ENCODE data around the gene ARHGEF28.

Gene ARHGEF28

DNA sequence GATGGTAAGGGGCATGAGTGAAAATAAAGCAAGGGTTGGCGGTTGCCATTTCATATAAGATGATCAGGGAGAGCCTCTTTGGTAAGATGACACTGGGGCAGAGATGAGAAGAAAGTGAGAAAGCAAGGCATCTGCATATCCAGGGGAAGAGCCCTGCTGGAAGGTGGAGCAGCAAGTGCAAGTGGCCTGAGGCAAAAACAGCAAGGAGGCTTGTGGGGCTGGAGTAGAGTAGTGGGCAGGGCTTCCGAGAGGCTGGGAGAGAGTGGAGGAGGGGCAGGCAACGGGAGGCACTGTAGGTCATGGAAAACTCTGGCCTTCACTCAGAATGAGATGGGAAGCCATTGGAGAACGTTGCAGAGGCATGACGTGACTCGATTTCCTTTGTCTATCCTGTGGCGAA lies 199.2 kb downstream of the ARHGEF28 start:
- no peak for DNase-seq

DNA sequence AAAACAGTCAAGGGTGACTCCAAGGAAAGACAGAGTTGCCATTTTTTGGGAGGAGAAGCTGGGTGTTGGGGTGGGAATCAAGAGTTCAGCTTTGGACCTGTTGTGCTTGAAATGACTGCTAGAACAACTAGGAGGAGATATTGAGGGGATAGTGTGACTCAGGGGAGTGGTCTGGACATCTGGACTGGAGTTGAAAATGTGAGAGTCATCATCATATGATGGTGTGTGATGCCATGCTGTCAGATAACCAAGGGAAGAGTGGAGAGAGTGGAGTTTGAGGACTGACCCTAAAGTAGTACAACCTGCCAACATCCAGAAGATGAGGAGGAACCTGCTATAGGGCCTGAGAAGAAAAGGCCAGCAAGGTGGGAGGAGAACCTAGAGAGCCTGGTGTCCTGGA lies 199.7 kb downstream of the ARHGEF28 start:
- DNase-seq, result no peak

DNA sequence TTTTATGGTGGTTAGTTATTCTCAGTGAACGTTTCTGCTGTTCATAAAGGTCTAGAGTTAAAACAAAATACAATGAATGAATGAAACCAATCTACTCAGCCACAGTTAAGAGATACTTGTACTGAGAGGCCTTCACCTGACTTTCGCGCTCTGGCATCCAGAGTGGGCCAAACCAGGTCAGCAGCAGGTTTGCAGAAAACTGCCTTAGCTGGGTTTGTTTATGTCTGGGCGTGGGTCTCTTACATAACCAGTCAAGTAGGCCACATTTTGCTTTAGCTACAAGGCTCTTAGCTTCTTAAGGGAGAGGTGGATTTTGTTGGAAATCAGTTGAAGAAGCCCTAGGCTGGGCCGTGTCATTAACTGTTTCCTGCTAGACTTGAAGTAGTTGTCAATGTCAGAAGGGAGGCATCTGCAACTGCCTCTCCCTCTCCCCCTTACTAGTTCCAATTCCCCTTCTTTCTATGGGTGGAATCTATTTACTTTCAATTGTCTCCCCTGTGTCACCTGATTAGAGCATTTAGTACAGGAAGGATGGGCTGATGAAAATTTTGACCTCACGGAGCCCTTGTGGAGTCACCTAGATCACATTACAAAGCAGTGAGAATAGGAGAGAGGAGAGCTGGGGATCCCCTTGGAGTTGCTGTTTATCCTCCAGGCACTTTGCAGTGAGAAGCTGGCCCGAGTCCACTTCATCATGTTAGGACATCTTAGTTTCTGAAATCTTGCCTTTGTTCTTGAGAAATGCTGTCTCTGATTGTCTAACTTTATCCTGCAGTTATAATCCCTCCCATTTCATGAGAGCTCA lies 200.5 kb downstream of the ARHGEF28 start:
- DNase-seq, result no peak

DNA sequence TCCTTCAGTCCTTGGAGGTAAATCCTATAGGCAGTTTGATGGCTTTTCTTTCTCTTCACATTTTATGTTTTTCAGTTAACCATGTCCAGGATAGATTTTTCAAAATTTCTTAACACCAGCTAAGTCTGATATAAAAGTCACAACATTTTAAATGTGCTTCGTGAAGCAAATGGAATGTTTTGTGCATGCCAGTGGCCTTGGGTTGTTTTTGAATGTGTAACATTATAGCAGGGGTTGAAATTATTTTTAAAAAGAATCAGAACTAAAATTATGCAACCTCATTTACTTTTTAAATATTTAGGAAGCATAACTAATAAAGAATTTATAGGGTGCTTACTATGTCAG lies 201.1 kb downstream of the ARHGEF28 start:
- DNase-seq, result no peak

DNA sequence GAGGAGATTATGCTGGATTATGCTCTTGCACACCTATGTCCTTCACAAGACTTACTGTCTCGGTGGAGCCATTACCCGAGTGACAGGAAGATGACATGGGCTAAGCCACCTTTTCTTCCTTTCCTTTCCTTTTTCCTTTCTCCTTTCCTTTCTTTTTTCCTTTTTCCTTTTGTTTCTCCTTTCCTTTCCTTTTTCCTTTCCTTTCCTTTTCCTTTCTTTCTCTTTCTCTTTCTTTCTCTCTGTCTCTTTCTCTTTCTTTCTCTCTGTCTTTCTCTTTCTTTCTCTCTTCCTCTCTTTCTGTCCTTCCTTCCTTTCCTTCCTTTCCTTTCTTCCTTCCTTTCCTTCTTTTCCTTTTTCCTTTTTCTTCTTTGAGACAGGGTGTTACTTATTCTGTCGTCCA lies 202.5 kb downstream of the ARHGEF28 start:
- peak; percentile 41 for DNase-seq

DNA sequence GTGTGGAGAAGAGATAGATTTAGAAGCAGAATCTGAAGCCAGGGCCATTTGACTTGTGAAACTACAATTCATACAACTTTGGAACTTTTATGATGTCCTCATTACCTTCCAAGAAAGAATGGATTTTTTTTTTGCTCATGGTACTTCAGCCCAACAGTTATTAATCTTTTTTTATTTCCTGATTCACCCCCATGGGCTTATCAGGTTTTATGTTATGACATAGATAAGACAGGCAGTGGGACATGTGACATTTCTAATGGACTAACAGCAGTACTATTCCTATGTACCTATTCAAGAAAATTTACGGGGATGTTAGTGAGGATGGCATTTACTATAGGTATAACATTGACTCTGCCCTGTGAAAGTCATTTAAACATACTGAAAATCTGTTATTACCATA lies 204.7 kb downstream of the ARHGEF28 start:
- DNase-seq, result no peak

DNA sequence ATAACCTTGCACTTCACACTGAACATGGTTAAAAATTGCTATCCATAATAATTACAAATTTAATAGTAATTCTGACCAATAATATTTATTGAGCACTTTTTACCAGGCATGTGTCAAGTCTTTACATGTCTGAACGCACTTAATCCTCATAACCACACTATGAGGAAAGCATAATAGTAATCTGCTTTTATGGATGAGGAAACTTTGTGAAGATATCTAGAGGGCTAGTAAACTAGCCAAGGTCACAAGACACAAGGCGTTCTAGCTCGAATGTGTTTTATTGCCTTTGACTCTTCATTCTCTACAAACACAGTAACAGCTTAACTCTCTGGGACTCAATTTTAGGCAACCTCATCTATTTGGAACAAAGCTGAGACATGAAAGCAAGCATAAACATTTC lies 205.1 kb downstream of the ARHGEF28 start:
- no peak for DNase-seq

DNA sequence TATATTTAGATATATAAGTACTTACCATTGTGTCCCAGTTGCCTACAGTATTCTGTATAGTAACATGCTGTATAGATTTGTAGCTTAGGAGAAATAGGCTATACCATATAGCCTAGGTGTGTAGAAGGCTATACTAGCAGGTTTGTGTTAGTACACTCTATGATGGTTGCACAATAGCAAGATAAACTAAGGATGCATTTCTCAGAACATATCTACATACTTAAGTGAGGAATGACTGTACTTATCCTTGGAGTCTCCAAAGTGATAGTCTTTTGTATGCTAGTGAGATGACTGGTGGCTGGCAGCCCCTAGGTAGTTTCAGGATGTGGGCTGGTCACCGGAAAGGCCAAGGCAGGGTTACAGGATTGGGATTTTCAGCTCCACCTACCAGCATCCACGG lies 208.7 kb downstream of the ARHGEF28 start:
- no peak for DNase-seq

DNA sequence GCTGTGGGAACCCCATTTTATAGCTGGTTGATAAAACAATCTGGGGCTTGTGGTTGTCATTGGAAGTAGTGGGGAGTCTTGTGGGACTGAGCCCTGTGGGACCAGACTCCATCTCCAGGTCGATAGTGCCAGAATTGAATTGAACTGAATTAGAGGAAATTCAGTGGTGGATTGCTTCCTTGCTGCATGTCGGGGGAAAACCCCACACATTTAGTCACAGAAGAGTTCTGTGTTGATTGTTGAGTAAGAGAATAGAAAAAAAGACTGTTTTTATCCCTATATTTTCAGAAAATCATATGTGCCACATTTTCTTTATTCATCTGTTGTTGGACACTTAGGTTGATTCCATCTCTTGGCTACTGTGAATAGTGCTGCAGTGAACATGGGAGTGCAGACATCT lies 209.7 kb downstream of the ARHGEF28 start:
- no peak for DNase-seq

DNA sequence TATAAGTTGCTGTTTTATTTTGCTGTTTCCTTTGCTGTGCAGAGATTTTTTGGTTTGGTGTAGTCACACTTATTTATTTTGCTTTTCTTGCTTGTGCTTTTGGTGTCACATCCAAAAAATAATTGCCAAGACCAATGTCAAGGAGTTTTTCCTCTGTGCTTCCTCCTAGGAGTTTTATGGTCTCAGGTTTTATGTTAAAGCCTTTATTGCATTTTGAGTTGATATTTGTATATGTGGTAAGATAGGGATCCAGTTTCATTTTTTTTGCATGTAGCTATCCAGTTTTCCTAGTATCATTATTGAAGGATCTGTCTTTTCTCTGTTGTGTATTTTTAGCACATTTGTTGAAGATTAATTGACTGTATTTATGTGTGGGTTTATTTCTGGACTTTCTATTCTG lies 210.6 kb downstream of the ARHGEF28 start:
- no peak for DNase-seq

DNA sequence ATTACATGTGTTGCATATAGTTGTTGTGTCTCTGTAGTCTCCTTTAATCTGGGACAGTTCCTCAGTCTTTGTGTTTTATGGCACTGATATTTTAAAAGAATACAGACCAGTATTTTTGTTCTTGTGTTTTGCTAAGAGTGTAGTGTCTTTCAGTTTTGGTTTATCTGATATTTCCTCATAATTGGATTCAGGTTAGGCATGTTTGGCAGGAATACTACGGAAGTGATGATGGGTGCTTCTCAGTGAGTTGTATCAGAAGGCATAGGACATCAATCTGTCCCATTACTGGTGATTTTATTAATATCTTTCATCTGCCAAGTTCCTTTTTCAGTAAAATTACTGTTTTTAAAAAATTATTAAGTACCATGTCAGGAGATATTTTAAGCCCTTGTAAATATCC lies 212.9 kb downstream of the ARHGEF28 start:
- DNase-seq, result no peak

DNA sequence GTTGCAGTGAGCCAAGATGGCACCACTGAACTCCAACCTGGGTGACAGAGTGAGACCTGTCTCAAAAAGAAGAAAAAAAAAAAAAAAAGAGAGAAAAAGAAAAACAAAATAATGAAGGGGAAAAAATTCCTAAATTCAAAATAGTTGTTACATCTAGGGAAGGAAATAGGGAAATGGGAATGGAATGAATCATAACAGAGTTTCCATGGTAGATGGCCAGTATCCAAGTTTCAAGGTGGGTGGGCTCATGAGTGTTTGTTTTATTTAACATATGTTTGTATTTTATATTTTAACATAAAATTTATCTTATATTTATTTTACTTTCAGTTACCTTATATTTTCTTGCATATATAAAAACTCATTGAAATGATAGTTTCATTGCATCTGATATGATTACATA lies 215.6 kb downstream of the ARHGEF28 start:
- DNase-seq, result no peak

DNA sequence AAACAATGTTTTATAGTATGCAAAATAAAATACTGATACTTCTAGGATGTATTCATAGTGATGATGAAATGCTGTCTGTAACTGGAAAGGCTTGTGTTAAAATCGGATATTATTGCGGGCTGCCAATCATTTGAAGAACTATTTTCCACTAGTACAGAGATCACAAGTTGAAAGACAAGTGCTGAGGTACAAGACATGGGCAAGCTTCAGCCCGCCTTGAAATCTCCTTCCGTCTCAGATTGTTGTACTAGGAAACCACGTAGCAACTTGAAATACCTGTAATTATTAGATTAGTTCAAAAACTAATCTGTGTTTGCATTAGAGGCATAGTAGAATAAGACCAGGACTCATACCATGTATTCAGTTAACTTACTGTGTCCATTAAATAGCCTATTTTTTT lies 218.2 kb downstream of the ARHGEF28 start:
- DNase-seq, result no peak

DNA sequence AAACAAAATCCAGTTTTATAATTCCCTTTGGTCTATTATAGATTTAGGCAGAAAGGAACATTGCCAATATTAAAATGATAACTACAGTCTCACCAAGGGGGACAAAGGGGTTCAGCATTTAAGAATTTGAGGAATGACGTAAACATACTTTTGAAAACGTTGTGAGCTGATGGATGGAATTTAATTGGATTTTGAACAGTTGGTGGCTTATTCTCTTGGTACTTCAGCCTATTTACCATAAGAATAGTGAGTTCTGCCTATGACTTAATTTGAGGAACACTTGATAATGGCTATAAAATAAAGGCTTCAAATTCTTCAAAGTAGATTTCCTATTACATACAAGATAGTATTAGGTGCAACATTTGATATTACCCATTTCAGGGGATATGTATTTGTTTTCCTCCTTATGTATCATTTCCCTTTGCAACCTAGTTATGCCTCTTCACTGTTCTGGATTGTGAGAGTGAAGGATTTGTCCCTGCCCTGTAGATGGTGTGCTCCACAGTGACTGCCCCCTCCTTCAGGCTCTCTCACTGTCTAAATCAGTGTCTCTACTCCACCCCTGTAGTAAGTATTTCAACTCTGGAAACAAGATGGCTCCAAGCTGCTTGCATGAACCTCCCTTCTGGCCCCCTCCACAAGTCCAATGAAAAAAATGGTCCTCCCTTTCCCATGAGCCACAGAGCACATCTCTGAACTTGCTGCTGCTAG lies 225.6 kb downstream of the ARHGEF28 start:
- DNase-seq, result peak; percentile 4

DNA sequence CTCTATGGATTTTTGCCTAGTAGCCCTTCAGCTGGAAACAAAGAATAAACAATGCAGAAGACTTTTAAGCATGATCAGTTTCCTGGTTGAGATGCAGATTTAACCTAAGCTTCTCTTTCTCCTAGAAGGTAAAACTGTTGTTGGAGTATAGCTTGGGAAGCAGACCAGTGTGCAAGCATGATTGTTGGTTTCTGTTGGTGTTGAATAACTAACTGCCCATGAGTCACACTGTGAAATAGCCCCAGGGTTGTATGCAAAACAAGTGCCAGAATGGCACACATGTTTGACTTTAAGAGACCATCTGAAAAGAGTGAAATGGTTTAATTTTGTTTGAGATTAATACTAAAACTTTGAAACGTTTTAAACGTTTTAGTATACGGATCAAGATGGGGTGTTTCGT lies 227.1 kb downstream of the ARHGEF28 start:
- no peak for DNase-seq

DNA sequence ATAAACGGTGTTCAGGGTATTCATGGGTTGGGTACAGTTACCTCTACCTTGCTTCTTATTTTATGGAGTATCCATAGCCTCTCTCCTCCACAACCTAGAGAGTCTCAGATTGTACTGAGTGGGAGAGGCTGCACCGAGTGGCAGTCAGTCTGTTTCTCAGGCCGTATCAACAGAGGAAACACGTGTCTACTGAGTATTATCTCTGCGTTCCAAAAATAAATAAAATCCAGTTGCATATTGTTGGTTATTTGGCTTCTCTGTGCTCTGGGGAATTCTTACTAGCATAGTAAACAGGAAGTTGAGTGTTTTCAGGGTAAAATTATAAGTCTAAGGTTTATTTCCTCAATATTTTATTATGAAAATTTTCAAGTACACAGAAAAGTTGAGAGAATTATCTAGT lies 231.0 kb downstream of the ARHGEF28 start:
- no peak for DNase-seq

DNA sequence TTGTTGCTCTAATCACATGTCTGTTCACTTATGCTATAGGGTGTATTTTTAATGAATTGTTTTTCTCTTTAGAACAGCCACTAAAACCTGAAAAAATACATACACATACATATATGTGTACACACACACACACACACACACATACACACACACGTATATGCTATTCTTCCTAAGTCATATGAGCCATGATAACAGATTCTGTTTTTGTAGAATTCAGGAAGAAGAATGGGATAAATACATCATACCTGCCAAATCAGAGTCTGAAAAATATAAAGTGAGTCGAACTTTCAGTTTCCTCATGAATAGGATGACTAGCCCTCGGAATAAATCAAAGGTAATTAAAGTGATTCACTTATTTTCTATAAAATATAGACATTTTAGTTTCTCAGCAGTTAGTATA lies 231.4 kb downstream of the ARHGEF28 start:
- no peak for DNase-seq

DNA sequence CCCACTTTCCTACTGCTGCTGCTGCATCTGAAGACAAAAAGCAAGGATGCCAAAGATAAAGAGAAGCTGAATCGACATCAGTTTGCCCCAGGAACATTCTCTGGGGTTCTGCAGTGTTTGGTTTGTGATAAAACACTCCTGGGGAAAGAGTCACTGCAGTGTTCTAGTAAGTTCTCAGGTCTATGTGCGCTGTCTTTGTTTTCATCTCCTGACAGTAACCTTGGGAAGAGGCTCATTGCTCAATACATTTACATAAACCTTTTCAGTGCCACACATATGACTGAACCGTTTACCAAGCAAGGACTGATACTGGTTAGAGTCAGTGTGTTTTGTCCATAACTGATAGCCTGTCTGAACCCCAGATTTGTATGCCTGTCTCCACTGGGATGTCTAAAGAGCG lies 232.1 kb downstream of the ARHGEF28 start:
- no peak for DNase-seq

DNA sequence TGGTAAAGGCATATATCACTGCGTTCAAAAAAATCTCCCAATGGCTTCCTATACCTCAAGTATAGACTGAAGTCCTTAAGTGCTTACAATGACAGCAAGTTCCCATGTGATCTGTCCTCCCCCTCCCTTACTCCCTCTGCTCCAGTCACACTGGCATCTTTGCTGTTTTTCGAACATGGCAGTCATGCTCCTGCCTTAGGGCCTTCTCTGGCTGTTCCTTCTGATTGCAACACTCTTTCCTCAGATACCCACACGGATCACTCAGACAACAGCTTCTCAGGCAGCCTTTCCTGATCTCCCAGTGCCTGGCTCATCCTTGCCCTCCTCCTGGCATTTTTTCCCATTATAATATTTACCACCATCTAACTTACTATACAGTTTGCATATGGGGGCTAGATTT lies 232.8 kb downstream of the ARHGEF28 start:
- DNase-seq, result no peak

DNA sequence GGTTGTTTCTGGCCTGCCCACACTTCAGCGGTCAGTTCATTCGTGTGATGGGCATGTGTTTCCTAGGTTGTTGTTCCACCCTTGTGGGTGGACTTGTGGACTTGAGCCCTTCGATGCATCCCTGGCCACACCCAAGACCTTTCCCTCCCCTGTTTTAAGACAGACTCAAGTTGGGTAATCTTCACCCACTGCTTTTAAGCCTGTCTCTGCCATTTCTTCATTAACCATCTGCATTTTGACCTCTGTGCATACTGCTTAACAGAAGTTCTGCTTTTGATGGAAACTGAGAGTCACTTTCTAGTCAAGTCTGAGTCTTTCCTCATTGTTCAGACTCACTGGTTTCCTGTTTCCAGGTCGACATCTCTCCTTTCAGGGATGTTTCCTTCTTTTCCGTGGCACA lies 233.7 kb downstream of the ARHGEF28 start:
- no peak for DNase-seq

DNA sequence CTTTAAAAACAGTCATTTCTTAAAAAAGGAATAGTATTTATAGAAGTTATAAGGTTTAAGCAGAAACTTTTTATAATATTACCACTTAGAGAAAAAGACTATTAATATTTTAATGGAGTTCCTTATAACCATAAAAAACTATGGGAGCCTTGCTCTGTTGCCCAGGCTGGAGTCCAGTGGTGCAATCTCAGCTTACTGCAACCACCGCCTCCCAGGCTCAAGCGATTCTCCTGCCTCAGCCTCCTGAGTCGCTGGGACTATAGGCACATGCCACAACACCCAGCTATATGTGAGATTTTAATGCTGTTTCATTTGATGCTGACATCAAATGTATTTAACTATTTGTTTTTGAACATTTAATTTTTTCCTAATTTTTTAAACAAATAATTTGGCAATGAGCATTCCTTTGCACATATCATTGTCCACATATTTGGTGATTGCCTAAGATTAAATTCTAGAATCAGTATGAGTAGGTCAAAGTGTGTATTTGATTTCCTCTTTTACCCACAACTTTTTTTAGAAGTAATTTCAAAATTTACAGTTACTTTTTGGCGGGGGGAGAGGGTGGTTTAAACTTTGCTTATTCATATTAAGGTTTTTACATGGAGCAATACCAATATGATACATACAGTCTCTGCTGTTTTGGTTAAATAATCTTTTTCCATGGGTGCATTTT lies 235.5 kb downstream of the ARHGEF28 start:
- no peak for DNase-seq

DNA sequence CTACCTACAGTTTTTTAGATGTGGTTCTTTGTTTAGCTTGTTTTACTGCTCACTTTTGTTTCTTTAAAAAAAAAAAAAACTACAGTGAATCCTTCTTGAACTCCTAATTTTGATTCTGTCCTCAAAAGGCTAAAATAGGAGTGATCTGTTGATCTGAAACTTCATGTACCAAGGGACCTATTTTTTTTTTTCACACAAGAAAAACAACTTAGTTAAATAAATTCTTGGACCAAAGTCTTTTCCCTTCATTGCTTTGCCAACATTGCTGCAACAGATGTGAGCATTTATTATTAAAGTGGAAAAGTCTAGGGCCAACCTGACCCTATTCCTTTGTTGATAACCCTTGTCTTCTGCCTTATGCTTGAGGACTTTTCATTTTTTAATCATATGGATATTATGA lies 236.8 kb downstream of the ARHGEF28 start:
- no peak for DNase-seq

DNA sequence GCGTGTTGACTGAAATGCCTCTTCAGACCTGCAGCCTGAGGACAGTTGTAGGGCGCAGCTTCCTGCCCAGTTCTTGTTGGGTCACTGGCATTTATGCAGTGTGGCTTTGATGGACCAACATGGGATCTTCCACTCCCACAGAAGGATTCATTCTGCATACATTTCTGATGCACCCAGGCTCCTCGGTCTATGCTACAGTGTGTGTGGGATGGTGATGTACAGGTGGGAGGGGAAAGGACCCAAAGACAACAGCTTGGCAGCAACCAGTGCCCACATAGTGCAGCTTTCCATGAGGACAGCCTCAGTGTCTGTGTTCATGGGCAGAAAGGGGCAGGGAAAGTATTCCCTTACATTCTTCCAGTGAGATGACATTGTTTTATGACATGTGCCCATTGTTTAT lies 237.9 kb downstream of the ARHGEF28 start:
- DNase-seq, result no peak

DNA sequence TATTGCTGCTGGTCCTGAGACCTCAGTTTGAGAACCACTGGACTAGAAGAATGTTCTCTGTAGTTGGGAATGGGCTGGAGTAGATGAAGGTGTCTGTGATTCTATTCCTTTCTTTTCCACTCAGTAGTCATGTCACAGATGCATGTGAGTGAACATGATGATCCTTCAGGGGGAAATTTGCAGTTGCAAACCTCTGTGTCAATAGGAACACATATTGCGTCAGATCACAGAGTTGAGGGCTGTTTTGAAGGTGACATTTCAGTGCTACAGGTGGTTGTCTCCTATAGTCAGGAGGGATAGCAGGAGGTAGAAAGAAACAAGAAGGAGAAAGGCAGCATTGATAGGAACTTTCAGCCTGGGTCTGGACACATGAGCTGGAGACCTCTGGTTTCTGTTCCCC lies 239.3 kb downstream of the ARHGEF28 start:
- DNase-seq, result no peak

Measured in NCI-H82 (cell line).